HG03354 (cell line): ENCODE results near the gene BRPF1.
A peak's percentile ranks its signal among the peaks of the same experiment; 100 is the strongest.

ENCODE experiments used
- ATAC-seq: cut with Tn5 transposase; IDR thresholded peaks from one replicate; pipeline ENCODE4 v1.9.1; 2021; ENCODE audit warnings: mild to moderate bottlenecking; ENCODE audit not compliant: unreplicated experiment, poor library complexity, severe bottlenecking

BRPF1 gene, protein sequence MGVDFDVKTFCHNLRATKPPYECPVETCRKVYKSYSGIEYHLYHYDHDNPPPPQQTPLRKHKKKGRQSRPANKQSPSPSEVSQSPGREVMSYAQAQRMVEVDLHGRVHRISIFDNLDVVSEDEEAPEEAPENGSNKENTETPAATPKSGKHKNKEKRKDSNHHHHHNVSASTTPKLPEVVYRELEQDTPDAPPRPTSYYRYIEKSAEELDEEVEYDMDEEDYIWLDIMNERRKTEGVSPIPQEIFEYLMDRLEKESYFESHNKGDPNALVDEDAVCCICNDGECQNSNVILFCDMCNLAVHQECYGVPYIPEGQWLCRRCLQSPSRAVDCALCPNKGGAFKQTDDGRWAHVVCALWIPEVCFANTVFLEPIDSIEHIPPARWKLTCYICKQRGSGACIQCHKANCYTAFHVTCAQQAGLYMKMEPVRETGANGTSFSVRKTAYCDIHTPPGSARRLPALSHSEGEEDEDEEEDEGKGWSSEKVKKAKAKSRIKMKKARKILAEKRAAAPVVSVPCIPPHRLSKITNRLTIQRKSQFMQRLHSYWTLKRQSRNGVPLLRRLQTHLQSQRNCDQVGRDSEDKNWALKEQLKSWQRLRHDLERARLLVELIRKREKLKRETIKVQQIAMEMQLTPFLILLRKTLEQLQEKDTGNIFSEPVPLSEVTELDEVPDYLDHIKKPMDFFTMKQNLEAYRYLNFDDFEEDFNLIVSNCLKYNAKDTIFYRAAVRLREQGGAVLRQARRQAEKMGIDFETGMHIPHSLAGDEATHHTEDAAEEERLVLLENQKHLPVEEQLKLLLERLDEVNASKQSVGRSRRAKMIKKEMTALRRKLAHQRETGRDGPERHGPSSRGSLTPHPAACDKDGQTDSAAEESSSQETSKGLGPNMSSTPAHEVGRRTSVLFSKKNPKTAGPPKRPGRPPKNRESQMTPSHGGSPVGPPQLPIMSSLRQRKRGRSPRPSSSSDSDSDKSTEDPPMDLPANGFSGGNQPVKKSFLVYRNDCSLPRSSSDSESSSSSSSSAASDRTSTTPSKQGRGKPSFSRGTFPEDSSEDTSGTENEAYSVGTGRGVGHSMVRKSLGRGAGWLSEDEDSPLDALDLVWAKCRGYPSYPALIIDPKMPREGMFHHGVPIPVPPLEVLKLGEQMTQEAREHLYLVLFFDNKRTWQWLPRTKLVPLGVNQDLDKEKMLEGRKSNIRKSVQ (N-terminal part only)

DNA sequence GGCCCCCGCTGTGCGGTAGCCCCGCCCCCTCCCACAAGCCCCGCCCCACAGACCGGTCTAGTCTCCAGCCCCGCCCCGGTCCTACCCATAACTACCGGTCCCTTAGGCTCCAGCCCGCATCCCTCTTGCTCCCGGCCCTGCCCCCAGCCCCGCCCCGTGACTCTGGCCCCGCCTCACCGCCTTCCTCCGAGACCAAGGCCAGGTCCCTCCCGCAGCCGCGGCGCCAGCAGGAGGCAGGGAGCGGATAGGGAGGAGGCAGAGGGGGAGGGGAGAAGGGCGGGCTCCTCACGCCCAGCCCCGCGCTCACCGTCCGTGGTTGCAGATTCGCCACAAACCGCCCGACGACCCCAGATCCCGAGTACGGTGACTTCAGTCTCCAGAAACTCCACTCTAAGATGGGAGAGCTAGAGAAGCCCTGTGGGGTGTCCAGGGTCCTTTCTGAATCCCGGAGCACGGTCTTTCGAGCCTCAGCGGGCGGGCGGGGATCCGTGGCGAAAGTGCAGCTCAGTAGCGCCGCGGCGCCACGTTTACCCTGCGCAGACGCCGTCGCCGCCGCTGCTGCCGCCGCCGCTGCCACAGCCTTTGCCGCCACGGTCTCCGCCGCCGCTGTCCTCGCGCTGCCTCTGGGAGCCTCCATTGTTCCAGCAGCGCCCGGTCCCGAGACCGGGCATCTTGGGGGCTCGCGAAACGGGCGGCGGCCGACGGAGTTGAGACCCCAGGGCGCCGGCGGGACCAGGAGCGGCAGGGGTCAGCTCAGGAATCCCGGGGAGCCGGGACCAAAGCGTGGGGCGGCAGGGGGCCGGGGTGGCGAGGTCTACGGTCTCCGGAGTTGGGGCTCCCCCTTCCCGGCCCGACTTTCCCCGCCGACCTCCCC lies at the start of gene BRPF1:
BRPF1 (plus strand) TSS at position 530 of the 874 bp plus-strand sequence. CDS start 2,406 bp downstream, outside the sequence.
- peak; percentile 93 for ATAC-seq

DNA sequence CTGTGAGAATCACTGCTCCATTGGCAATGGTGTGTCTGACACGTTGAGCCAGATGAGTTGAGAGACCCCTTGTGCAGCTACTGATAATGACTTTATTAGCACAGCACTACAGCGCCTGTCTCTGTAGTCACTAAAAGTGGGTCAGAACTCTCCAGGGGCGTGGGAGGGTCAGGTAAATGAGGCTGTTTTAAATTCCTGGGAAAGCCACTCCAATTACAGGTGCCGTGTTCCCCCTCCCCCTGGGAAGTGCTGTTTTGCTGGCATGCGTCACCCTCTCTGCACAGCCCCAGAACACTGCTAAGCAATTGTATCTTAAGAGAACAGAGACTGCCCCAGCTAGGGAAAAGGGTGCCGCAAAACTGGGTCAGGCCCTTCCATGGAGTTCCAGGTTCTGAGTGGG lies 49.4 kb upstream of the BRPF1 start:
- no peak for ATAC-seq

DNA sequence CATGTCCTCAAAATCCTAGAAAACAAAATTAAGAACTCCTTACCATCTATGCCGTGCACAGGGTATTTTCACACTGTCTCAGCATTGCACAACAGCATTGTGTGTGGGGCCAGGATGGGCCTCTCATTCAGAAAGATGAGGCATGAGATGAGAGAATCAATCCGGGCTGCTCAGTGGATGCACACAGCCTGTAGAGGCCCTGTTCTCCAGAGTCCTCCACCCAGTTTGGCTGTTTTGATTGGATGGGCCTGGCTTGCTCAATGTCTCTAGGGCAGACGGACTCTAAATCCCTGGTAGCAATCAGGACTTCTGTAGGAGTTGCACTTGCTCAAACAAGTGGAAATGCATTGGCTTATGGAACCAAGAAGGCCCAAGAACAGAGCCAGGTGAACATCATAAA lies 48.1 kb upstream of the BRPF1 start:
- ATAC-seq: no peak

DNA sequence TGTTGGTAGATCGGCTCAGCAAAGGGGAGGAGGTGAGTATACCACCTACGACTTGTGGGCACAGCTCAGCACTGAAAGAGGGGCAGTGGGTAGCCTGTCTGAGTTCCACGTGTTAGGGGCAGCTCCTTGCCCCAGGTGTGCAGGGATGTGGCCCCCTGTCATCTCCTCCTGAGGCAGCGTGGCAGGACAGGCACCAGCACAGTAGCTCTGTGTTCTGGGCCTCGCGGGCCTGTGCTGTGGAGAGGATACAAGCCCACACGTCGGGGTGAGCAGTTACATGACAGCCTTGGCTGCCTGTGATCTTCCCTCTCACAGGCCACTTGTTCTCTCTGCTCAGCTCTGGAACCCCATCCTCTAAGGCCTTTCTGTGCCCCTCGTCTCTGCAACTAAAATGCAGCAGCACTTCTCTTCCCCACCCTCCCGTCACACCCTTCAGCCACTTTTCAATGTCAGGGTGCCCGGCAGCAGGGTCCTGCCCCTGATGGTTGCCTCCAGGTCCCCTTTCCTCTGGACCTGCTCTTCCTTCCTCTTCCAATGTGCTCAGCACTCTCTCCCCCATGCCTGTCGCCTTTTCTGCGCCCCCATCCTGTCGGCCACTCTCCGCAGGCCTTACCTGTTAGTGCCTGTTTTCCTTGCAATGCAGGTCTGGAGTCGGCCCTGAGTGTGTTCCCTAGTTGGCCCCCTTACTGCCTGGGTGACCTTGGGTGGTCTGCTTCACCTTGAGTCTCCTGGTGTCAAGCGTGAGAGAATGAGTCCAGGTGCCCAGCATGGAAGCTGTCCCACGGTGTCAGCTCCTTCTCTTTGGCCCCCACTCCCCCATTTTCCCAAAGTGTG lies 46.1 kb upstream of the BRPF1 start:
- no peak for ATAC-seq

DNA sequence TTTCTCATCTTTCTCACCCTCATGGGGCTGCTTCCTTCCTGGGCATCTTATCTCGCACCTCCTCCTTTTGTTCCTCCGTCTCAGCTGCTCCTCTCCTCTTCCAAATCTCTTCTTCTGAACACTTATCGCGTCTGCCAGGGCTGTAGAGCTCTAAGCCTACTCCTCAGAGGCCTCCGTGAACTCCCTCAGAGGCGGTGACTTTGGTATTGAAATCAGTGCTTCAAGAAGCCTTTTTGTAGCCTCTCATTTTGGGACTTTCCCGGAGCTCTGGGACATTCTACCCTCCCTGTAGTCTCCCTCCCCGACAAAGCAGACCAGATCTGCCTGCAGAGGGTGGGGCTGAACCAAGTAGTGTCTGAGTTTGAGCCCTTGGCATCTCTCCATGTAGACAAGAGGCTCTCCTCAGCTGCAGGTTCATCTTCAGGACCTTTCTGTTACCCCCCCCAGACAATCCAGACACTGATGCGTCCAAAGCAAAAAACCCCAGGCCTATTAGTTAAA lies 45.4 kb upstream of the BRPF1 start:
- ATAC-seq: no peak

DNA sequence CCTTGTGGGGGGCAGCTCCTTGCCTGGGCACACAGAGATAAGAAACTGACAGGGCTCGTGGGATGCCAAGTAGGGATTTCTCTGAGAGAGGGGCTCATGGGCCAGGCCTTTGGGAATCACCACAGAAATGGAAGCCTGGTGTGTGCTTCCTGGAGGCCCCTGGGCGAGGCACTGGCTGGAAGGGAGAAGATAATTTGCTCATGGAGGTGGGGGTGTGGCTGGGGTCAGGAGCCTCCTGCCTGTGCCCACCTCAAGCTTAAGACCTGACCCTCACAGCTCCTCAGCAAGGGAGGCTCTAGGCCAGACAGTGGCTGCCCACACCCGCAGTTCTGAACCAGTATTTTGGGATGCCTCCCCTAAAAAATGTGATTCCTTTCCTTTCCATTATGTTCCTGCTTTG lies 44.8 kb upstream of the BRPF1 start:
- no peak for ATAC-seq

DNA sequence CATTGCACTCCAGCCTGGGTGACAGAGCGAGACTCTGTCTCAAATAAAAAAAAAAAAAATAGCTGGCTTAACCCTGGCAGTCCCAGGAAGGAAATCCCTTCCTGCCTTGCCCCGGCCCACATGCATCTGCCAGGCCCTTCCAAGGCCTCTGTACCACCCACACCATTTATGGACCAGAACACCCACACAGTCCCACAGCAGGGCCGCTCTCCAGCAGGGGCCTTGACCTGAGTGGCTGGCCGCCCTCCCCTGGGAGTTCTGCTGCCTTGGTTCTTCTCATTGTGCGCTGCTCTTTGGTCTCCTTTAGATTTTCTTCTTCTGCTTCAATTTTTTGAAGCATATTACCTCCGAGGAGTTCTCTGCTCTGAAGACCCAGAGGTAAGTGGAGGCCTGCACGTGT lies 44.0 kb upstream of the BRPF1 start:
- no peak for ATAC-seq

DNA sequence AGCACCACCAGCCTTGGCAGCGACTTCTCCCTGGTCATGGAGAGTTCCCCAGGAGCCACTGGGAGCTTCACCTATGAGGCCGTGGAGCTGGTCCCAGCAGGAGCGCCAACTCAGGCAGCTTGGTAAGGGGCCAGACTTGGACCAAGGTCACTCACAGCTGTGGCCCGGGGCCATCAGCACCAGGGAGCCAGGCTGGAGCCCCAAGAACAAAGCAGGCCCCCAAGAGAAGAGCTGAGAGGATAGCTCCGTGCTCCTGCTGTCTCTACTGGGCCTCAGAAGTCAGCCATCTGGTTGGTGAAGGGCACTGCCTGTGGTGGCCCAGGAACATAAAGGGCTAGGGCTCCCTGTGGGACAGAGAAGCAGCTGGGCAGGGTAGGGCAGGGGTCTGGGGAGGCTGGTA lies 42.6 kb upstream of the BRPF1 start:
- no peak for ATAC-seq

DNA sequence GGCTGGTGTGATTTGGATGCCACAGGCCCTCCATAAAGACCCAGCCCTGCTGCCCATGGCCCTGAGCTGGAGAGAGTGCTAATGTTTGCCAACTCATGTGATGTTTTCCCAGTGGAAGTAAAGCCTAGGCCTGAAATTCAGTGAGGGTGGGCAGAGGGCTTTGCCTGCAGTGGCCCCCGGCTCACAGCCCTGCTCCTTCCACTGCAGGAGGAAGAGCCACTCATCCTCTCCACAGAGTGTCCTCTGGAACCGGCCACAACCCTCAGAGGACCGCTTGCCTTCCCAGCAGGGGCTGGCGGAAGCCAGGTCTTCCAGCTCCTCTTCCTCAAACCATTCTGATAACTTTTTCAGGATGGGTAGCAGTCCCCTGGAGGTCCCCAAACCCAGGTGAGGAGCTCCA lies 41.8 kb upstream of the BRPF1 start:
- no peak for ATAC-seq

DNA sequence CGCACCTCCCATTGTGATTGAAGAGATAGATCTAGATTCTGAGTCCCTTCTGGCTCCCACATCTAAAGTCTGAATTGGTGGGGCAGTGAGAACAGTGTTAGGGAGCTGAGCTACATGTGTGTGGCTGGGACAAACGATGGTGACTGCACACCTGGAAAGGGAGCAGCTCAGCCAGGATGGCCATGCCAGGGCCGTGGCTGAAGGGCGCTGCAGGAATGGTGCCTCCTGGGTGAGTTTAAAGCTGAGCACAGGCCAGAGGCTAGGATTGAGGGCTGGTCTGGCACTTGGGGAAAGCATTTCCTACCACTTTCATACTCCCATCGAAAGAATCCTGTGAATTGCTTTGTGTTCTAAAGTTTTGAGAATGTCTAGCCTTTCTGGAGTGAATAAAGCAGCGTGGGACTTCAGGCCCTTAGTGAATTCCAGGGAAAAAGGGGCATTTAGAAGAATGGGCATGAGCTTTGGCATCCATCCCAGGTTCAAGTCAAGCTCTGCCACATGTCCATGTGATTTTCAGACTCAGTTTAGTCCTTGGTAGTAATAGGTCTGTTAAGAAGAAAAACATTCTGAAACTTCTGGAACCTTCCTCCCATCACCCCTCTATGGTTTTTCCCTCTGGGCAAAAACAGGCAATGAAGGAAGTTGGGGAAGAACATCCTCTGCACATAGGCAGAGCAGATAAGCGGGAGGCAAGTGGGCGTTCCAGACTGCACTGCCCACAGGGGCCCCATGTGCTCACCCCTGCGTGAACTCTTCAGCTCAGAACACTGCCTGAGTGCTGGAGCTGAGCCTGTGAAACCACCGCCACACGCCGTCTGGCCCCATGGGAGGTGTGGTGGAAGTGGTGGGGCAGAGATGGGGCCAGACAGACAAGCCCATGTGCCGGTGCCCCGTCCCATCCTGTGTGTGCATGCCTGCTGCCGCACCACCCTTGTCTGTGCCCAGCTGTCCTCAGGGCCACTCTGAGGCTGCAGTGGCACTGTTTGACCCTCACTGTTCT lies 40.8 kb upstream of the BRPF1 start:
- ATAC-seq: peak; percentile 97

DNA sequence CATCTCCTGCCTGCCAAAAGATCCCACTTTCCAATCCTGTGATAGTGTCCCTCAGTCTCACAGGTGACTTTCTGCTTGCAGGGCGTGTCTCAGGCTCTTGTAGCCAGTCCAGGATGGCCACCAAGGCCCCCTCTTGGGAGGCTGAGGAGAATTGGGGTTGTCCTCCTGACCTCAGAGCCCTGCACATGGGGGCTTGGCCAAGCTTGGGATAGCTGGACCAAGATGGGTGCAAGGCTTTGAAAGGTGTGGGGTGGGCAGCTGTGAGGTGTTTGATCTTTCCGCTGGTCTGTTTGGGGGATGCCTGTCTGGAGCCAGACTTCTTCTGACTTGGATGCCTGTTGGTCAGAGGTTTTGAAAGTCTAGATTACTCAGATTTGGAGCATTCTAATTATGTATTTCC lies 39.9 kb upstream of the BRPF1 start:
- no peak for ATAC-seq

DNA sequence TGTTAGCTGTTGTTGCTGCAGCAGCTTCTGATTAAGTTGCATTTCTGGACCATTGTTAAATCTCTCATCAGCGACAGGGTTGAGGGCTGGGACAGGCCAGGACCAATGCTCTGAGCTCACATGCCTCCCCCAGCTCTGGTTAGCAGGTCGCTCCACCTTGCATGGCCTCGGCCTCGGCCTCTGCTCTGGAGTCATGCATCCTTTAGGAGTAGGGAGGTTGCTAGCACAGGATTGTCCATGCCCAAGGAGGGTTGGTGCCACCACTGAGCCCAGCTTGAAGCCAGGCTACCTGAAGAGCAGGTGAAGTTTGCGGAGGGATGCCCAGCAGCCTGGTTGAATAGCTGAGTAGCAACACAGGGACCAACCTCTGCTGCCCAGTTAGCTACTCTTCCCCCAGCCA lies 39.1 kb upstream of the BRPF1 start:
- ATAC-seq: no peak

DNA sequence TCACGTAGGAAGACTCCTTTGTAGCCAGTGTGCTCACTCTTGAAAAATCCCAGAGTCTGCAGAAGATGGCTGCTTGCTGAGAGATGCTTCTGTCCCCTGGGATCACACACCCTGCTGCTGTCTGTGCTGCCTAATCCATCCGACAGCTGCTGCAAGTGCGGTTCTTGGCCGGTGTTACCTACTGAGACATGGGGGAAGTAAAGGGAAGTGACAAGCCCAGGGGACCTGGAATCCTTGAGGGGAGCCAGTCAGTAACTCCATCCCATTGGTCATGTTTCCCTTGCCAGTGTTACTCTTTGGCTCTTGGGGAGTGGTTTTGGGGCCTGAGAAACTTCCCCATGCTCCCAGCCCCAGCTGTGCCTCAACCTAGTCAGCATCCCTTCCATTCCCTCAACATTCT lies 36.2 kb upstream of the BRPF1 start:
- no peak for ATAC-seq

DNA sequence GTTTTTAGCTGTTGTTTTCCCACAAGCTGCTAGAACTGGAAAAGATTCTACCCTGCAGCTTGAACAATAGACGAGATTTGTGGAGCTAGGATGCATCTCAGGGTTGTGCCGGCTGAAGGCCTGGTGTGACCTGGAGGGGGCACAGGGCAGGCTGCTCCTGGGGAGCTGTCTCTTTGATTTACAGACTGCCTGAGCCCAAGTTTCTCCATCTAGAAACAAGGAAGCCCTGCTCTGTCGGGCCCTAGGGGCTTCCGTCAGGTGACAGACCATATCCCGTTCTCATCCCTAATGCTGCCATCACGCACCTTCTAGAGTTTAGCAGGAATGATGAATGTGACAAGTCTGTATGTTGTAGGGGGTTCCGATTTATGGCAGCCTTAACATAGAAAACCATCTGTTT lies 35.8 kb upstream of the BRPF1 start:
- no peak for ATAC-seq

DNA sequence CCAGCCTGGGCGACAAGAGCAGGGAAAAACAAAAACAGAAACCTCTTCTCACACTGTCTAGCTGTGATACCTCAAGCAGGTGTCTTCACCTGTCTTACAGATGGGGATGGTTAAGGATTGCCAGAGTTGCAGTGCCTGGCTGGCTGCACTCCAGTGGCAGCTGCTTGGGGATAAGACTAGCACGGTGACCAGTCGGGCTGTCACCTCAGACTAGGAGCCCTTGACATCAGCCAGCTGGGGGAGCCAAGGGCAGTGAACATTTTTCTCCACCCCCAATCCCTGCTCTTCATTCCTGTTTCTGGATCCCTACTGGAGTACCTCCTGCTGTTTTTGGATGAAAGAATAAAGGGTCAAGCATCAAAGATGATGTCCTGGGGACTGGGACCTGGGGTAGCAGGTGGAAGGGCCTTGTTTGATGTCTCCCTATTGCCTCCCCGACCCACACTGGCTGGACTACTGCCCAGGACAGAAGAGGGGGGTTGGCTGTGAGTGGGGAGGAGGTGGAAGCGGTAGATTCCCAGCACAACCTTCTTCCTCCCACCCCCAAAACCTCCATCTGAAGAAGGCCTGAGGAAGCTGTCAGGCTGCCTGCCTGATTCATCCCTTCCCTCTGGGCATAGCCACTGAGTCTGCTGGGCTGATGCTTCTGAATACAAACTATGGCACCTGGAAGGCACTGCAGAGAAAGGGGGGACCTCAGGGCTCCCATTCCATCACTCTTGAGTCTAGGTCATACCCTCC lies 34.9 kb upstream of the BRPF1 start:
- ATAC-seq: no peak

DNA sequence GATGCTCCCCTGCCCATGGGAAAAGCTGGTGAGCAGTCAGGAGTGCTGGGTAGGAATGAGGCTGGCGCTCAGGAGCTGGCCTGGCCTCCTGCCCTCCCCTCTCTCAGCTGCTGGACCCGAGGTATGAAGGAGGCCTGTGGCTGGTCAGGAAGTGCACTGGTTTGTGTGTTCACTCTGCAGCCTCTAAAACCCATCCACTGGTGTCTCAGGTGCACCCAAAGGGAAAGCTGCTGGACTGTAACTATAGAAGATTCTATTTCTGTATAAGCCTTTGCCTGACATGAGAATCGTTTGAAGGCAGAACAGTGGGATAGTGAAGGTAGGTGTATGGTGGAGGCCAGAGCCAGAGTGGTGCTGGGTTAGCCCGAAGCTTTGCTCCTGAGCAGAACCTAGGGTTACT lies 33.6 kb upstream of the BRPF1 start:
- ATAC-seq: no peak

DNA sequence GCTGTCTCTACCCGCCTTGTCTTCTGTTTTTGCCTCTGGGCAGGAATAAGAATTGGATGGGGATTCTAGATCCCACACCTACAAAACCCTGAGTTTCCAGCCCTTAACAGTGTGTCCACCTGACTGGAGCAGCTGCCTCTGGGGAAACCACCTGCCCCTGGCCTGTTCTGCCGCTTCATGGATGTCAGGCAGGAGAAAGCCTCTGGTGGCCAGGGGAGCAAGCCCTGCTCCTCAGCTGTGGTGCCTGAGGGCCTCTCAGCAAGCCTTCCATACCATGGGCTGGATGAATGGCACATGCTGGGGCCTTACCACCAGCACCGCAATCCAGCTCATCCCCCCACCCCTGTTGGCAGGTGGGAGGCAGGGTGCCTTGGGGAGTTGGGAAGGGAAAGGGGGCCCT lies 33.2 kb upstream of the BRPF1 start:
- no peak for ATAC-seq
